Measurements from ENCODE around the gene ATP6V0E1. TPM values are rescaled to one million over a fixed set of nuclear protein-coding genes. Genes with fewer than 3 reads are reported as not detected.
"Not testable (repeated sequence)": the region's sequence is repeated elsewhere in the genome, so short reads cannot be mapped to it uniquely, and the experiment has no call there.

ATP6V0E1 gene
- total and polyA plus RNA-seq, 4 donors = 113 to 502 (median 353) TPM

GRCh38 chr5:173028811-173029327 is 45.3 kb downstream of the ATP6V0E1 start:
- Histone ChIP-seq H3K9ac (ENCODE audit: insufficient read depth in 1 of 2, low read length in 2 of 2) (no peak overlapping the region), H3K27me3 (ENCODE audit: control insufficient read depth in 3 of 3, insufficient read depth in 3 of 3, low read length in 2 of 3) (no peaks in the 10 kb centered on the region), H3K4me1 (ENCODE audit: control insufficient read depth in 5 of 5, insufficient read depth in 5 of 5, low read length in 5 of 5) (peaks cover 0 to 20% (median 4%) of the 10 kb centered on the region in 5 donors), H3K36me3 (ENCODE audit: control insufficient read depth in 4 of 4, insufficient read depth in 4 of 4, low read length in 4 of 4) (peaks cover 0 to 4% (median 0%) of the 10 kb centered on the region in 4 donors), H3K4me3 (no peak overlapping the region), H3K27ac (ENCODE audit: low read depth in 1 of 2, low read length in 1 of 2) (peak overlapping the region; percentile 18 to 53), H3K9me3 (ENCODE audit: control insufficient read depth in 4 of 4, insufficient read depth in 3 of 4, low read length in 3 of 4) (no peaks in the 10 kb centered on the region)
- WGBS, 2 donors = 62 to 70% methylated on average over 4 of the region's 4 CpGs
- no peak for TF ChIP-seq CTCF (IDR thresholded peaks at IDR 0.05; ENCODE audit: control extremely low read depth, extremely low read depth)
- ATAC-seq (ENCODE audit: insufficient read depth, low FRiP score) (no peak), DNase-seq (no peak)

- ATAC-seq (ENCODE audit: insufficient read depth, low FRiP score) (no peak), DNase-seq (no peak)
- Histone ChIP-seq H3K9me3 (ENCODE audit: control insufficient read depth in 4 of 4, insufficient read depth in 3 of 4, low read length in 3 of 4) (no peaks in the 10 kb centered on the region), H3K4me3 (no peak overlapping the region), H3K4me1 (ENCODE audit: control insufficient read depth in 5 of 5, insufficient read depth in 5 of 5, low read length in 5 of 5) (peaks cover 0 to 20% (median 4%) of the 10 kb centered on the region in 5 donors), H3K9ac (ENCODE audit: insufficient read depth in 1 of 2, low read length in 2 of 2) (no peak overlapping the region), H3K27ac (ENCODE audit: low read depth in 1 of 2, low read length in 1 of 2) (peak overlapping the region; percentile 18 to 77), H3K36me3 (ENCODE audit: control insufficient read depth in 4 of 4, insufficient read depth in 4 of 4, low read length in 4 of 4) (peaks cover 0 to 8% (median 0%) of the 10 kb centered on the region in 4 donors), H3K27me3 (ENCODE audit: control insufficient read depth in 3 of 3, insufficient read depth in 3 of 3, low read length in 2 of 3) (no peaks in the 10 kb centered on the region)
- WGBS, 2 donors = 24 to 35% methylated on average over 5 of the region's 5 CpGs
- TF ChIP-seq CTCF (IDR thresholded peaks at IDR 0.05; ENCODE audit: control extremely low read depth, extremely low read depth) = no peak
Observed at GRCh38 chr5:173029499-173029921, 45.9 kb downstream of the ATP6V0E1 start.

GRCh38 chr5:173032096-173032495 is 48.5 kb downstream of the ATP6V0E1 start:
- peaks cover 0 to 10% (median 5%) of the 10 kb centered on the region in 4 donors for H3K36me3 ChIP-seq (ENCODE audit: control insufficient read depth in 4 of 4, insufficient read depth in 4 of 4, low read length in 4 of 4)
- H3K9me3 ChIP-seq (ENCODE audit: control insufficient read depth in 4 of 4, insufficient read depth in 3 of 4, low read length in 3 of 4); H3K4me3 ChIP-seq; H3K27ac ChIP-seq (ENCODE audit: low read depth in 1 of 2, low read length in 1 of 2); H3K9ac ChIP-seq (ENCODE audit: insufficient read depth in 1 of 2, low read length in 2 of 2); ATAC-seq (ENCODE audit: insufficient read depth, low FRiP score); DNase-seq; H3K27me3 ChIP-seq (ENCODE audit: control insufficient read depth in 3 of 3, insufficient read depth in 3 of 3, low read length in 2 of 3): not testable (repeated sequence)
- peaks cover 3 to 20% (median 8%) of the 10 kb centered on the region in 5 donors for H3K4me1 ChIP-seq (ENCODE audit: control insufficient read depth in 5 of 5, insufficient read depth in 5 of 5, low read length in 5 of 5)
- WGBS, 2 donors = 95 to 97% methylated on average over 3 of the region's 3 CpGs

GRCh38 chr5:173032730-173033129 is 49.2 kb downstream of the ATP6V0E1 start:
- Histone ChIP-seq H3K4me1 (ENCODE audit: control insufficient read depth in 5 of 5, insufficient read depth in 5 of 5, low read length in 5 of 5) (peaks cover 3 to 19% (median 8%) of the 10 kb centered on the region in 5 donors), H3K4me3 (no peak overlapping the region), H3K27ac (ENCODE audit: low read depth in 1 of 2, low read length in 1 of 2) (no peak overlapping the region), H3K9me3 (ENCODE audit: control insufficient read depth in 4 of 4, insufficient read depth in 3 of 4, low read length in 3 of 4) (no peaks in the 10 kb centered on the region), H3K9ac (ENCODE audit: insufficient read depth in 1 of 2, low read length in 2 of 2) (no peak overlapping the region), H3K27me3 (ENCODE audit: control insufficient read depth in 3 of 3, insufficient read depth in 3 of 3, low read length in 2 of 3) (no peaks in the 10 kb centered on the region), H3K36me3 (ENCODE audit: control insufficient read depth in 4 of 4, insufficient read depth in 4 of 4, low read length in 4 of 4) (peaks cover 0 to 10% (median 5%) of the 10 kb centered on the region in 4 donors)
- DNase-seq (no peak), ATAC-seq (ENCODE audit: insufficient read depth, low FRiP score) (no peak)
- 96 to 98% methylated on average over 3 of the region's 3 CpGs for WGBS, 2 donors
- no peak for TF ChIP-seq CTCF (IDR thresholded peaks at IDR 0.05; ENCODE audit: control extremely low read depth, extremely low read depth)
